Measurements from ENCODE around the gene FPR3. TPM values are rescaled to one million over a fixed set of nuclear protein-coding genes. Genes with fewer than 3 reads are reported as not detected.

FPR3 gene
- total and polyA plus RNA-seq, 2 donors (not counting 3 experiments of a cell fraction or from before 2014, with no cell fraction given), result not detected

DNA sequence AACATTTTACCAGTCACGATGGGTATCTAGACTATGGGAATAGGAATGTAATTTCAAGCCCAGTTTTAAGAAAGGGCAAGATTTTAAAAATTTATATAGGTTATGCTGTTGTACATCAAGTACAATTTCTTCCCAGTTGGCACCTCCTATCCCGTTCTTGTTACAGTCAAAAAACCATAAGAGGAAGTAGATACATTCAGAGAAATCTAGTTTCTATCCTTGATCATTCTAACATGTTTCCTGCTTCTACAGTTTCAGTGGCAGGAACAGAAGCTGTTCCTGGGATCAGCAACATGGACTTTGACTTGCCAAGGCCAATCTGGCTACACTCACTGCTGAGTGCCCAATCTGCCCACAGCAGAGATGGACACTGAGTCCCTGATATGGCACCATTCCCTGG is 14.7 kb upstream of the FPR3 start:
- intact Hi-C loops (cut with micrococcal nuclease), result no loop called here
- BruUV-seq (replicated peaks), result no TSS peak

More for the DNA sequence above, 14.7 kb upstream of the FPR3 start:
- POLR2A ChIA-PET, result no interaction called here
- no peak overlapping the region for H3K9ac ChIP-seq (replicated peaks; ENCODE audit: extremely low read depth, insufficient read depth, low read length)
- H3K27ac ChIP-seq (ENCODE audit: insufficient read depth, low read depth, low read length), result no peak overlapping the region
- no peaks in the 10 kb centered on the region for H3K4me1 ChIP-seq (ENCODE audit: control insufficient read depth, extremely low read depth, insufficient read depth, low read length)
- H3K9me3 ChIP-seq (replicated peaks; ENCODE audit: control insufficient read depth, insufficient read depth, low read length), result no peaks in the 10 kb centered on the region
- dilution Hi-C loops (cut with MboI; ENCODE audit: extremely low pct_ligation_motif_present, low sequenced_read_pairs), result no loop called here
- H3K36me3 ChIP-seq (ENCODE audit: control insufficient read depth in 2 of 2, extremely low read depth in 1 of 2, insufficient read depth in 2 of 2, low read length in 2 of 2), result no peaks in the 10 kb centered on the region
- DNase-seq (ENCODE audit: low read depth, low spot score) (no peak), FAIRE-seq (no peak)
- CTCF ChIA-PET, result interaction anchor here (1.1 kb wide), 1 partner anchor 307 kb away, joined by 4 read pairs; no protein-coding TSS in a partner anchor
- H3K9me1 ChIP-seq (replicated peaks; ENCODE audit: control insufficient read depth, extremely low read depth, insufficient read depth, low read length), result no peaks in the 10 kb centered on the region
- H3K4me2 ChIP-seq (ENCODE audit: insufficient read depth, low read length), result no peak overlapping the region
- no peak overlapping the region for H2AFZ ChIP-seq (ENCODE audit: low read depth, low read length)
- TF ChIP-seq, protein P1, sequence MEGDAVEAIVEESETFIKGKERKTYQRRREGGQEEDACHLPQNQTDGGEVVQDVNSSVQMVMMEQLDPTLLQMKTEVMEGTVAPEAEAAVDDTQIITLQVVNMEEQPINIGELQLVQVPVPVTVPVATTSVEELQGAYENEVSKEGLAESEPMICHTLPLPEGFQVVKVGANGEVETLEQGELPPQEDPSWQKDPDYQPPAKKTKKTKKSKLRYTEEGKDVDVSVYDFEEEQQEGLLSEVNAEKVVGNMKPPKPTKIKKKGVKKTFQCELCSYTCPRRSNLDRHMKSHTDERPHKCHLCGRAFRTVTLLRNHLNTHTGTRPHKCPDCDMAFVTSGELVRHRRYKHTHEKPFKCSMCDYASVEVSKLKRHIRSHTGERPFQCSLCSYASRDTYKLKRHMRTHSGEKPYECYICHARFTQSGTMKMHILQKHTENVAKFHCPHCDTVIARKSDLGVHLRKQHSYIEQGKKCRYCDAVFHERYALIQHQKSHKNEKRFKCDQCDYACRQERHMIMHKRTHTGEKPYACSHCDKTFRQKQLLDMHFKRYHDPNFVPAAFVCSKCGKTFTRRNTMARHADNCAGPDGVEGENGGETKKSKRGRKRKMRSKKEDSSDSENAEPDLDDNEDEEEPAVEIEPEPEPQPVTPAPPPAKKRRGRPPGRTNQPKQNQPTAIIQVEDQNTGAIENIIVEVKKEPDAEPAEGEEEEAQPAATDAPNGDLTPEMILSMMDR (IDR thresholded peaks at IDR 0.05; ENCODE audit: extremely low read depth in 1 of 2, insufficient read depth in 1 of 2, low read depth in 1 of 2, low read length in 2 of 2), result no peak
- TF ChIP-seq POLR2AphosphoS5 (IDR thresholded peaks at IDR 0.05; ENCODE audit: insufficient read depth, low read depth, low read length) (no peak), JUN (IDR thresholded peaks at IDR 0.05; ENCODE audit: borderline replicate concordance, insufficient read depth, insufficient read length, low read depth) (no peak), FOS (IDR thresholded peaks at IDR 0.05; ENCODE audit: borderline replicate concordance, insufficient read depth, low read length) (no peak), MAX (IDR thresholded peaks at IDR 0.05; ENCODE audit: insufficient read depth, insufficient read length) (no peak), GATA2 (IDR thresholded peaks at IDR 0.05; ENCODE audit: insufficient read depth, insufficient read length, low read depth, low read length) (no peak), POLR2A (IDR thresholded peaks at IDR 0.05; ENCODE audit: low read depth, low read length) (no peak), MYC (IDR thresholded peaks at IDR 0.05; ENCODE audit: low read depth, low read length) (no peak), EZH2 (IDR thresholded peaks at IDR 0.05; ENCODE audit: borderline replicate concordance, low read depth, low read length, severe bottlenecking) (no peak)
- no peaks in the 10 kb centered on the region for H4K20me1 ChIP-seq (replicated peaks; ENCODE audit: control insufficient read depth, extremely low read depth, insufficient read depth, low read length)
- H3K79me2 ChIP-seq (ENCODE audit: control insufficient read depth, insufficient read depth, low read length), result no peaks in the 10 kb centered on the region
- no peaks in the 10 kb centered on the region for H3K27me3 ChIP-seq (ENCODE audit: control insufficient read depth in 2 of 2, insufficient read depth in 2 of 2, low read length in 2 of 2)
- no peak overlapping the region for H3K4me3 ChIP-seq (replicated peaks in 1 of 3; ENCODE audit: insufficient read depth in 1 of 3, low read depth in 1 of 3, low read length in 3 of 3)

All from endothelial cell of umbilical vein (primary cell).